HepG2 (cell line): ENCODE results near the gene PERP. TPM values are rescaled to one million over a fixed set of nuclear protein-coding genes. Genes with fewer than 3 reads are reported as not detected.

Source experiments
- BORCS8-MEF2B ChIP-seq: sonication (generic); formaldehyde crosslinking; IDR thresholded peaks from 2 replicates; pipeline ENCODE4 v1.8.0; 2022; ENCODE audit warnings: mild to moderate bottlenecking, missing genetic modification reagents
- PCBP1 ChIP-seq: fragments of 200-400 bp; formaldehyde crosslinking; IDR thresholded peaks from 2 replicates; pipeline ENCODE4 v1.6.1; 2017; ENCODE audit warnings: mild to moderate bottlenecking, low read depth, low read length, borderline replicate concordance
- POGZ ChIP-seq: sonication (generic); formaldehyde crosslinking; IDR thresholded peaks from 2 replicates; pipeline ENCODE4 v1.4.0; 2020; ENCODE audit warnings: mild to moderate bottlenecking, missing genetic modification reagents
- TGIF2 ChIP-seq: IDR thresholded peaks from 2 replicates; pipeline ENCODE4 v1.6.1; 2016; ENCODE audit warnings: control low read depth, missing compliant biosample characterization
- ZNF180 ChIP-seq: sonication (generic); formaldehyde crosslinking; IDR thresholded peaks from 2 replicates; pipeline ENCODE4 v1.4.0; 2020; ENCODE audit warnings: low read depth, missing genetic modification reagents, borderline replicate concordance
- ZNF260 ChIP-seq: sonication (generic); formaldehyde crosslinking; IDR thresholded peaks from 2 replicates; pipeline ENCODE4 v1.4.0; 2020; ENCODE audit warnings: missing genetic modification reagents, low read depth, mild to moderate bottlenecking, borderline replicate concordance
- ZNF749 ChIP-seq: sonication (generic); formaldehyde crosslinking; IDR thresholded peaks from 2 replicates; pipeline ENCODE4 v1.8.0; 2022; ENCODE audit warnings: mild to moderate bottlenecking, missing genetic modification reagents, moderate library complexity, borderline replicate concordance
- ZSCAN9 ChIP-seq: IDR thresholded peaks from 2 replicates; pipeline ENCODE4 v1.6.1; 2016; ENCODE audit warnings: borderline replicate concordance
- polyA plus RNA-seq, 8 experiments: library from polyadenylated mRNA; depleted of rRNA in 3 of 8; stranded (reverse) in 7 of 8; unstranded in 1 of 8; fragments of >200 nt; fragmentation: Illumina TruSeq in 4 of 8; extraction: Trizol in 4 of 8; gene quantifications; 2 replicates each; pipeline versions ENCODE4 v1.2.1 to v1.2.3, GENCODE V29; 2011 to 2016; ENCODE audit warnings: low read depth in 4 of 8, missing spikeins in 1 of 8, mixed read lengths in 1 of 8; ENCODE audit not compliant: insufficient read depth in 1 of 8
- total RNA-seq, 5 experiments: library from RNA; depleted of rRNA; stranded (reverse); fragments of >200 nt; fragmentation: Illumina TruSeq; extraction: Trizol; gene quantifications; 2 replicates each; pipeline ENCODE4 v1.2.3, GENCODE V29; 2016; ENCODE audit warnings: low read depth in 1 of 5
- TF ChIP-seq, protein P1 (sequence below): sonication (generic); formaldehyde crosslinking; IDR thresholded peaks from 2 replicates; pipeline ENCODE4 v1.4.0; 2020; ENCODE audit warnings: missing genetic modification reagents
- TF ChIP-seq, protein P2 (sequence below): sonication (generic); formaldehyde crosslinking; IDR thresholded peaks from 2 replicates; pipeline ENCODE4 v1.4.0; 2020; ENCODE audit warnings: missing genetic modification reagents, low read depth, mild to moderate bottlenecking, borderline replicate concordance
- TF ChIP-seq, protein P3 (sequence below): sonication (generic); formaldehyde crosslinking; IDR thresholded peaks from 2 replicates; pipeline ENCODE4 v1.4.0; 2020; ENCODE audit warnings: missing genetic modification reagents
- TF ChIP-seq, protein P4 (sequence below): sonication (generic); formaldehyde crosslinking; IDR thresholded peaks from 2 replicates; pipeline ENCODE4 v1.4.0; 2020; ENCODE audit warnings: mild to moderate bottlenecking, missing genetic modification reagents
- TF ChIP-seq, protein P5 (sequence below): sonication (generic); formaldehyde crosslinking; IDR thresholded peaks from 2 replicates; pipeline ENCODE4 v1.5.1; 2020; ENCODE audit warnings: missing genetic modification reagents, mild to moderate bottlenecking, borderline replicate concordance

The PERP gene
- total and polyA plus RNA-seq, 2 of the 13 experiments (the other 11 are each of a cell fraction or from before 2014, with no cell fraction given), result 26.0 to 53.0 TPM

DNA sequence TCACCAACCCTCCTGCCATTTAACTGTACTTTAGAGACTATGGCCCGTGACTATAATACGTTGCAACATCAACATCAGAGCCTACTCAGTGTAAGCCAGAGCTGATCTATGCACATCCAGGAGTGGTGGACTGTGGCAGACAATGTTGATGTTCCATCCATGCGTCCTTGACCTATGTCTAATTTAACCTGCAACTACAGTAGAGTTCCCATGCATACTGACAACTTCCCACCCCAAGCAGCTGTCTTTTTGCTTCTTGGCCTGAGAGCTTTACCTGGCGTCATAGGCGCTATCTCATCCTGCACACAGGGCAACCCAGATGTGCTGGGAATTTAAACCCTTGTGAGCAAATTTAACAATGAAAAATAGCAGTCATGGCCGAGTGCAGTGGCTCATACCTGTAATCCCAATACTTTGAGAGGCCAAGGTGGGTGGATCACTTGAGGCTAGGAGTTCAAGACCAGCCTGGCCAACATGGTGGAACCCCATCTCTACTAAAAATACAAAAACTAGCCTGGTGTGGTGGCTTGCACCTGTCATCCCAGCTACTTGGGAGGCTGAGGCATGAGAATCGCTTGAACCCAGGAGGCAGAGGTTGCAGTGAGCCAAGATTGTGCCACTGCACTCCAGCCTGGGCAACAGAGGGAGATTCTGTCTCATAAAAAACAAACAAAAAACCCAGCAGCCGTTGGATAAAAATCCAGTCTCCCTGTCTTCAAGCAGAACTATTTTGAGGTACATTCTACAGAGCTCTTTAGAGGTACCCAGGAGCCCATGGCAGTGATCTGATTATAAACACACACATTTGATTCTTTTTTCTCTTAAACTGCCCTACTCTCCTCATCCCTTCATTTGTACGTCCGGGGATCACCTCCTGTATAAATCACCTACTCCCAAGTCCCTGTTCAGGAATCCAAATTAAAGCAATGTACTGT lies 22.0 kb downstream of the PERP start (continued):
- TF ChIP-seq, protein P1, sequence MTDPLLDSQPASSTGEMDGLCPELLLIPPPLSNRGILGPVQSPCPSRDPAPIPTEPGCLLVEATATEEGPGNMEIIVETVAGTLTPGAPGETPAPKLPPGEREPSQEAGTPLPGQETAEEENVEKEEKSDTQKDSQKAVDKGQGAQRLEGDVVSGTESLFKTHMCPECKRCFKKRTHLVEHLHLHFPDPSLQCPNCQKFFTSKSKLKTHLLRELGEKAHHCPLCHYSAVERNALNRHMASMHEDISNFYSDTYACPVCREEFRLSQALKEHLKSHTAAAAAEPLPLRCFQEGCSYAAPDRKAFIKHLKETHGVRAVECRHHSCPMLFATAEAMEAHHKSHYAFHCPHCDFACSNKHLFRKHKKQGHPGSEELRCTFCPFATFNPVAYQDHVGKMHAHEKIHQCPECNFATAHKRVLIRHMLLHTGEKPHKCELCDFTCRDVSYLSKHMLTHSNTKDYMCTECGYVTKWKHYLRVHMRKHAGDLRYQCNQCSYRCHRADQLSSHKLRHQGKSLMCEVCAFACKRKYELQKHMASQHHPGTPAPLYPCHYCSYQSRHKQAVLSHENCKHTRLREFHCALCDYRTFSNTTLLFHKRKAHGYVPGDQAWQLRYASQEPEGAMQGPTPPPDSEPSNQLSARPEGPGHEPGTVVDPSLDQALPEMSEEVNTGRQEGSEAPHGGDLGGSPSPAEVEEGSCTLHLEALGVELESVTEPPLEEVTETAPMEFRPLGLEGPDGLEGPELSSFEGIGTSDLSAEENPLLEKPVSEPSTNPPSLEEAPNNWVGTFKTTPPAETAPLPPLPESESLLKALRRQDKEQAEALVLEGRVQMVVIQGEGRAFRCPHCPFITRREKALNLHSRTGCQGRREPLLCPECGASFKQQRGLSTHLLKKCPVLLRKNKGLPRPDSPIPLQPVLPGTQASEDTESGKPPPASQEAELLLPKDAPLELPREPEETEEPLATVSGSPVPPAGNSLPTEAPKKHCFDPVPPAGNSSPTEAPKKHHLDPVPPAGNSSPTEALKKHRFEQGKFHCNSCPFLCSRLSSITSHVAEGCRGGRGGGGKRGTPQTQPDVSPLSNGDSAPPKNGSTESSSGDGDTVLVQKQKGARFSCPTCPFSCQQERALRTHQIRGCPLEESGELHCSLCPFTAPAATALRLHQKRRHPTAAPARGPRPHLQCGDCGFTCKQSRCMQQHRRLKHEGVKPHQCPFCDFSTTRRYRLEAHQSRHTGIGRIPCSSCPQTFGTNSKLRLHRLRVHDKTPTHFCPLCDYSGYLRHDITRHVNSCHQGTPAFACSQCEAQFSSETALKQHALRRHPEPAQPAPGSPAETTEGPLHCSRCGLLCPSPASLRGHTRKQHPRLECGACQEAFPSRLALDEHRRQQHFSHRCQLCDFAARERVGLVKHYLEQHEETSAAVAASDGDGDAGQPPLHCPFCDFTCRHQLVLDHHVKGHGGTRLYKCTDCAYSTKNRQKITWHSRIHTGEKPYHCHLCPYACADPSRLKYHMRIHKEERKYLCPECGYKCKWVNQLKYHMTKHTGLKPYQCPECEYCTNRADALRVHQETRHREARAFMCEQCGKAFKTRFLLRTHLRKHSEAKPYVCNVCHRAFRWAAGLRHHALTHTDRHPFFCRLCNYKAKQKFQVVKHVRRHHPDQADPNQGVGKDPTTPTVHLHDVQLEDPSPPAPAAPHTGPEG, result no peak
- peak; percentile 78; the same call in 1 of the 2 replicates for TF ChIP-seq ZSCAN9 (CRISPR knock-in tag)
- no peak for TF ChIP-seq PCBP1
- TF ChIP-seq, protein P2, sequence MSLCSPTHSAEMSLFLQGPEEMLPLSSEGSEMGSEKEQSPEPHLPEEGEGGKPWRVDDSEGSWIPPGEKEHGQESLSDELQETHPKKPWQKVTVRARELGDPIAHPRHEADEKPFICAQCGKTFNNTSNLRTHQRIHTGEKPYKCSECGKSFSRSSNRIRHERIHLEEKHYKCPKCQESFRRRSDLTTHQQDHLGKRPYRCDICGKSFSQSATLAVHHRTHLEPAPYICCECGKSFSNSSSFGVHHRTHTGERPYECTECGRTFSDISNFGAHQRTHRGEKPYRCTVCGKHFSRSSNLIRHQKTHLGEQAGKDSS (CRISPR knock-in tag), result no peak
- TF ChIP-seq ZNF180 (CRISPR knock-in tag), result no peak
- TF ChIP-seq, protein P3, sequence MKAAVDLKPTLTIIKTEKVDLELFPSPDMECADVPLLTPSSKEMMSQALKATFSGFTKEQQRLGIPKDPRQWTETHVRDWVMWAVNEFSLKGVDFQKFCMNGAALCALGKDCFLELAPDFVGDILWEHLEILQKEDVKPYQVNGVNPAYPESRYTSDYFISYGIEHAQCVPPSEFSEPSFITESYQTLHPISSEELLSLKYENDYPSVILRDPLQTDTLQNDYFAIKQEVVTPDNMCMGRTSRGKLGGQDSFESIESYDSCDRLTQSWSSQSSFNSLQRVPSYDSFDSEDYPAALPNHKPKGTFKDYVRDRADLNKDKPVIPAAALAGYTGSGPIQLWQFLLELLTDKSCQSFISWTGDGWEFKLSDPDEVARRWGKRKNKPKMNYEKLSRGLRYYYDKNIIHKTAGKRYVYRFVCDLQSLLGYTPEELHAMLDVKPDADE (CRISPR knock-in tag), result no peak
- no peak for TF ChIP-seq BORCS8-MEF2B (CRISPR knock-in tag)
- TF ChIP-seq TGIF2, result peak; percentile 43; the same call in 1 of the 2 replicates
- TF ChIP-seq POGZ (CRISPR knock-in tag), result peak; percentile 59
- TF ChIP-seq ZNF260 (CRISPR knock-in tag), result no peak
- TF ChIP-seq, protein P4, sequence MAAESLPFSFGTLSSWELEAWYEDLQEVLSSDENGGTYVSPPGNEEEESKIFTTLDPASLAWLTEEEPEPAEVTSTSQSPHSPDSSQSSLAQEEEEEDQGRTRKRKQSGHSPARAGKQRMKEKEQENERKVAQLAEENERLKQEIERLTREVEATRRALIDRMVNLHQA, result no peak
- TF ChIP-seq ZNF749, result no peak; the same call in 1 of the 2 replicates
- TF ChIP-seq, protein P5, sequence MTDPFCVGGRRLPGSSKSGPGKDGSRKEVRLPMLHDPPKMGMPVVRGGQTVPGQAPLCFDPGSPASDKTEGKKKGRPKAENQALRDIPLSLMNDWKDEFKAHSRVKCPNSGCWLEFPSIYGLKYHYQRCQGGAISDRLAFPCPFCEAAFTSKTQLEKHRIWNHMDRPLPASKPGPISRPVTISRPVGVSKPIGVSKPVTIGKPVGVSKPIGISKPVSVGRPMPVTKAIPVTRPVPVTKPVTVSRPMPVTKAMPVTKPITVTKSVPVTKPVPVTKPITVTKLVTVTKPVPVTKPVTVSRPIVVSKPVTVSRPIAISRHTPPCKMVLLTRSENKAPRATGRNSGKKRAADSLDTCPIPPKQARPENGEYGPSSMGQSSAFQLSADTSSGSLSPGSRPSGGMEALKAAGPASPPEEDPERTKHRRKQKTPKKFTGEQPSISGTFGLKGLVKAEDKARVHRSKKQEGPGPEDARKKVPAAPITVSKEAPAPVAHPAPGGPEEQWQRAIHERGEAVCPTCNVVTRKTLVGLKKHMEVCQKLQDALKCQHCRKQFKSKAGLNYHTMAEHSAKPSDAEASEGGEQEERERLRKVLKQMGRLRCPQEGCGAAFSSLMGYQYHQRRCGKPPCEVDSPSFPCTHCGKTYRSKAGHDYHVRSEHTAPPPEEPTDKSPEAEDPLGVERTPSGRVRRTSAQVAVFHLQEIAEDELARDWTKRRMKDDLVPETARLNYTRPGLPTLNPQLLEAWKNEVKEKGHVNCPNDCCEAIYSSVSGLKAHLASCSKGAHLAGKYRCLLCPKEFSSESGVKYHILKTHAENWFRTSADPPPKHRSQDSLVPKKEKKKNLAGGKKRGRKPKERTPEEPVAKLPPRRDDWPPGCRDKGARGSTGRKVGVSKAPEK (CRISPR knock-in tag), result 0 out of 2 replicates have a peak, but pooled peaks have one; percentile 17
